Activated CD4-positive, alpha-beta T cell treated with anti-CD3 and anti-CD28 coated beads, Interleukin-2, amount 50 U/mL, for 1 hour (primary cell): Measurements from ENCODE around the gene FITM2.
"Not testable (repeated sequence)": the region's sequence is repeated elsewhere in the genome, so short reads cannot be mapped to it uniquely, and the experiment has no call there.

Experiments used
- DNase-seq: peaks from one replicate; pipeline ENCODE4 v3.0.0-alpha.2; 2020

The FITM2 gene

GRCh38 chr20:44328428-44328827 lies 17.4 kb upstream of the FITM2 start:
- DNase-seq, result no peak

DNA sequence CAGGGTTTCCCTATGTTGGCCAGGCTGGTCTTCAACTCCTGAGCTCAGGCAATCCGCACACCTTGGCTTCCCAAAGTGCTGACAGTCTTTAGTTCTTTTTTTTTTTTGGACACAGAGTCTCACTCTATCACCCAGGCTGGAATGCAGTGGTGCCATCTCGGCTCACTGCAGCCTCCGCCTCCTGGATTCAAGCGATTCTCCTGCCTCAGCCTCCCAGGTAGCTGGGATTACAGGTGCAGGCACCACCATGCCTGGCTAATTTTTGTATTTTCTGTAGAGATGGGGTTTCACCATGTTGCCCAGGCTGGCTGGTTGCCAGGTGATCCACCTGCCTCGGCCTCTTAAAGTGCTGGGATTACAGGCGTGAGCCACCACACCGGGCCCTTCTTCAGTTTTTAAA lies 16.7 kb upstream of the FITM2 start:
- not testable (repeated sequence) for DNase-seq

DNA sequence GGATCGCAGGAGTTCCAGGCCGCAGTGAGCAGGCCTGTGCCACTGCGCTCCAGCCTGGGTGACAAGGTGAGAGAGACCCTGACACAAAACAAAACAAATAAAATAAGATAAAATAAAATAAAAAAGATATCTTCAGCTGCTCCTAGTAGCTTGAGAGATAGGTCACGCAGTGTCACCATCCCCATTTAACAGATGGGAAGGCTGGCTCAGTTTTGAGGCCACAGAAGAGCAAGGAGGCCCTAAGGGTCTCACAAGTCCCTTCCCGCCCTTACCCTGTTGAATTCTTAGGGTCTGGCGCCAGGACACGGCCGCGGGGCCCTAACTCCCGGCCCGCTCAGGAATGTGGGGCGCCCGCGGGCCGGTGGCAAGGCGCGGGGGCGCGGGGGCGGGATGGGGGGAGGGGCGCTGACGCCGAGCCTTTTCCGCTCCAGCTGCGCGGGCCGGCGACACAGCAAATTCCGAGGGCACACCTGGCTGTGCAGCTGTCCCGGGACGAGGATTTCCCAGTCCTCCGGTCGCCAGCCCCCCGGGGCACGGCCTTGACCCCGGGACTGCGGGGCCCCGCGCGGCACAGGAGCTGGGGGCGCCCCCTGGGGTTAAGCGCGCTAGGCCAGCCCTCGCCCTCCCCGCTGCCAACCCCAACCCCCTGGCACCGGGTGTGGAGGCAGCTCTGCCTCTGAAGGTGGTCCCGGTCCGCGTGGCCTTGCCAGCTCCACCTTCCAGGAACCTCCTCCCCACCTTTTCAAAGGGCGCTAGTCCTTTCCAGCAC lies 15.6 kb upstream of the FITM2 start:
- no peak for DNase-seq

- DNase-seq, result no peak
Measured at GRCh38 chr20:44324343-44324742, 13.3 kb upstream of the FITM2 start.

DNA sequence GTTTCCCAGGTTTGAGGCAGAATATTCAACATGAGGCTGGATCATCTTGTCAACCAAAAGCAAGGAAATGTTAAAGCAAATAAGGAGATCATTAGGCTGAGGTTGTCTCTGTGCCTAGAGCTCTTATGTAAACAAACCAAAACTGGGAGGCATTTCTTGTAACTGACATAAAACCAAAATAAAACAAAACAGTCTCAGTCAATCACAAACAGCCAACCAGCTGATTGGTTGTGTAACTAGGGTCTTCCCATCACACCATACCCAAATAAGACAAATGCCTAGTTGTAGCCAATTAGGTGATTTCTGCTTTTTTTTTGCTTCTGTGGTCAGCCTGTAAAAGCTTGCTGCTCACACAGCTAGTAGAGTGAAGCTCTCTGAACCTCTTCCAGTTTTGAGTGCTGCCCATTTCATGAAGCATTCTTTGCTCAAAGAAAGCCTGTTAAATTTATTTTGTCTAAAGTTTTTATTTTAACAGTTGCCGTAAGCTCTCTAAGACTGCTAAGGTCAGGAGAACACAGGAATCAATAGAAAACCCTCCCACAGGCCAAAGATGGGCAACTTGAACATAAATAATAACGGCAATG lies 8.9 kb upstream of the FITM2 start:
- no peak for DNase-seq

DNA sequence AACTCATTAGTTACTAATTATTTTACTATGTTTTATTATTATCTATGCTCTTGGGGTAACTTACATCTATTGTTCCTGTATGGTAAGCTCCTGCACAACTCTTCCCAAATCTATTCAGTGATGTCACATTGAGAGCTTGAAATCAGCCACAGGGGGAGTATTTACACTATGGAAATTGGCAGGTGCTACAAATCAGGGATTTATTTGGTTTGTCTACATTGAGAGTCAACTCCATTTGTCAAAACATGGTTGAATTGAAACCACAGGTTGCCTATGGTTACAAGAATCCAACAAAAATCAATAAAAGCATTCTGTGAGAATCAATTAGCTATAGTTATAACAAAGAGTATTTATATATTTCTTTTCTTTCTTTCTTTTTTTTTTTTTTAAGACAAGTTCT lies 3.9 kb upstream of the FITM2 start:
- DNase-seq, result no peak

DNA sequence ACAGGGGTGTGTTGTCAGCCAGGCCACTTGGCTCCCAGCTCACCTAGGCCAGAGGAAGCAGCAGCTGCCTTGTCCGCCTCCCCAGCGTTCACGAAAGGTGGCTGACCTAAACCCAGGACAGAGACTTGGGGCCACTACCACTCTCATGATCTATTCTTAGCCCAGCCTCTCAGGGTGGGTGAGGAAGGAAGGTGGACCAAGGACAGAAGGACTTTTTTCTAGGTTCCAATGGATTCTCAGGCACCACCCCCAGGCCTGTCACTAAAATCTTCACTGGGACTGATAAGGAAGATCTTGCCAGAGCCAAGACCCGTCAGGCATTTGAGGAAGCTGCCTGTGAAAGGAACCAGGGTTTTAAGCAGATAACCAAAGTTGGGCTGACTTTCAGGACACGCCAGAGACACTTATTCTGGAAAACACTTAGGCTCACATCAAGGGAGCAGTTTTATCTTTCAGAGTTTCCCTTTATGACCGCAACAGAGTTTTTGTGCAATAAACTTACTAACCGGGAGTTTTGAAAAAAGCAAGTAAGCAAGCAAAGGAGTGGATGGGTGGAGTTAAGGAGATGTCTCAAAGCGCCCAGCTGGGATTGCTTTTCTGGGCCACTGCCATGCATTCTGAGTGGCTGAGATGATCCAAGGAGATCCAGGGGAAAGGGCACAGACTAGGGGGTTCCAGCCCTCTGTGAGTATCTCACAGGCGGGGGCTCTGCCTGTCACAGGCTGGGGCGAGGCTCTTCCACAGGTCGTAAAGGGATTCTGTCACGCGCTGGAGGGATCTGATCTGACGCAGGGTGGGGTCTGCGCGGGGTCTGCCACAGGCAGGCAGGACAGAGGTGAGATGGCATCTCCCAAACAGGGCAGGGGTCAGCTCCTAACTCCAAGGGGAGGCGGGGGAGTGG lies 989 bp downstream of the FITM2 start:
- no peak for DNase-seq

GRCh38 chr20:44306927-44307326 lies 4.1 kb downstream of the FITM2 start:
- DNase-seq, result no peak

DNA sequence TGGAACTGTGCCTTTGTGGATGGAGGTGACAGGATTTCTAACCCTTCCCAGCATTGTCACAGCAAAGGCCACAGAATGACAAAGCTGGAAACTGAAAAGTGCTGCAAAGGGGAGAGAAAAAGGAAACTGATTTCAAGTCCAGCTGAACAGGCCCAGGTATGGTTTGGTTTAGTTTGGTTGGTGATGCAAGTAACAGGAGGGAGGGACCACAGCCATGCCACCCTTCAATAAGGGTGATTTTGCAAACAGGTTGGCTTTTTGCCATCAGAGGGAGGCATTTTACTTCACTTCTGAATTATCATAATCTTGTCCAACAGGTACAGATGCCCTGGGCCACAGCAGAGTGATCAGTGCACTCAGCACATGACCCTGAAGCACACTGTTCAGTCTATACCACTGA lies 6.6 kb downstream of the FITM2 start:
- no peak for DNase-seq

GRCh38 chr20:44302736-44303135 lies 8.3 kb downstream of the FITM2 start:
- no peak for DNase-seq

GRCh38 chr20:44302026-44302669 lies 8.9 kb downstream of the FITM2 start:
- DNase-seq, result no peak

DNA sequence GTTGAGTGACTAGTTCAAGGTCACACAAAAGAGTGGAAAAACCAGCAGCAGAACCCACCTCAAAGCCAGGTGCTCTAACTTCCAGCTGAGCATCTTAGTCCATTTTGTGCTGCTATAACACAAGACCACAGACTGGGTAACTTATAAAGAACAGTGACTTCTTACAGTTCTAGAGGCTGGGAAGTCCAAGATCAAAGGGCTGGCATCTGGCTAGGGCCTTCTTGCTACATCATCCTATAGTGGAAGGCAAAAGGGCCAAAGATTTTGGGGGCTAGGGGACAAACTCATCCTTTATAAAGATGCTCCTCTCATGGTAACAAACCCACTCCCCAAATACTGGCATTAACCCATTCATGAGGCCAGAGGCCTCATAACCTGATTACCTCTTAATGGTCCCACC lies 9.7 kb downstream of the FITM2 start:
- no peak for DNase-seq

DNA sequence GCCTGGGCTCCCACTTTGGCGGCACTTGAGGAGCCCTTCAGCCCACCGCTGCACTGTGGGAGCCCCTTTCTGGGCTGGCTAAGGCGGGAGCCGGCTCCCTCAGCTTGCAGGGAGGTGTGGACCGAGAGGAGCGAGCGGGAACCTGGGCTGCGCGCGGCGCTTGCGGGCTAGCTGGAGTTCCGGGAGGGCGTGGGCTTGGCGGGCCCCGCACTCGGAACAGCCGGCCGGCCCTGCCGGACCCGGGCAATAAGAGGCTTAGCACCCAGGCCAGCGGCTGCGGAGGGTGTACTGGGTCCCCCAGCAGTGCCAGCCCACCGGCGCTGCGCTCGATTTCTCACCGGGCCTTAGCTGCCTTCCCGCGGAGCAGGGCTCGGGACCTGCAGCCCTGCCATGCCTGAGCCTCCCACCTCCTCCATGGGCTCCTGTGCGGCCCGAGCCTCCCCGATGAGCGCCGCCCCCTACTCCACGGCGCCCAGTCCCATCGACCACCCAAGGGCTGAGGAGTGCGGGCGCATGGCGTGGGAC lies 11.9 kb downstream of the FITM2 start:
- DNase-seq, result not testable (repeated sequence)

GRCh38 chr20:44297721-44298120 lies 13.3 kb downstream of the FITM2 start:
- DNase-seq, result no peak

- no peak for DNase-seq
Measured at GRCh38 chr20:44296011-44296410, 15.0 kb downstream of the FITM2 start.

DNA sequence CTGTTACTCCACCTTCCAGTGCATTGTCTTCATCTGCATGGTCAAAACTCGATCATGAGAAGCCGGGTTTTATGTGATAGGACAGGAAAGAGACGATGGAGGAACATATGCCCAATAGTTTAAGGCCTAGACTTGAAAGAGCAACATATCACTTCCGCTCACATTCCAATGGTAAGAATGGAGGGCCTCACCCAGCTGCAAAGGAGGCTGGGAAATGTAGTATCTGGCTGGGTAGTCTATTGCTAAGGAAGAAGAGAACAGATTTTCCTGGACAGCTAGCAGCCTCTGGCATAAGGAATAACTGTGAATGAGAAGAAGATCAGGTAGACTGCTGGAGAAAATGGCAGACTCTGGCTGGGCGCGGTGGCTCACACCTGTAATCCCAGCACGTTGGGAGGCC lies 19.2 kb downstream of the FITM2 start:
- no peak for DNase-seq

DNA sequence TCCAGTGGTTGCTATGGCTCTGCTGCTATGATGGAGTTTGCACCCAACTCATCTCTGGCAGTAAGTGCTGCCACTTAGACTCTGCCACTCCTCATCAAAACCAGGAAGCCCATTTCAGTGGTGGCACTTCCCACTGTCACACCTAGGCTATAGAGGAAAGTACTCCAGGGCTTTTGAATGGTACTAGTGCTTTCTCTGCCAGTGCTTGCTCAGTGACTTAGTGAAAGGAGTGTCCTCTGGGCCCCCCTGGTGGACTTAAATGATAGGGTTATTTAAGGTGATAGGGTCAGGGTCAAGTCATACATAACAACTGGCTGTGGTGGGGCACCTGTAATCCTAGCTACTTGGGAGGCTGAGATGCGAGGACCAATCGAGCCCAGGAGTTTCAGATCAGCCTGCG lies 22.8 kb downstream of the FITM2 start:
- DNase-seq, result no peak

DNA sequence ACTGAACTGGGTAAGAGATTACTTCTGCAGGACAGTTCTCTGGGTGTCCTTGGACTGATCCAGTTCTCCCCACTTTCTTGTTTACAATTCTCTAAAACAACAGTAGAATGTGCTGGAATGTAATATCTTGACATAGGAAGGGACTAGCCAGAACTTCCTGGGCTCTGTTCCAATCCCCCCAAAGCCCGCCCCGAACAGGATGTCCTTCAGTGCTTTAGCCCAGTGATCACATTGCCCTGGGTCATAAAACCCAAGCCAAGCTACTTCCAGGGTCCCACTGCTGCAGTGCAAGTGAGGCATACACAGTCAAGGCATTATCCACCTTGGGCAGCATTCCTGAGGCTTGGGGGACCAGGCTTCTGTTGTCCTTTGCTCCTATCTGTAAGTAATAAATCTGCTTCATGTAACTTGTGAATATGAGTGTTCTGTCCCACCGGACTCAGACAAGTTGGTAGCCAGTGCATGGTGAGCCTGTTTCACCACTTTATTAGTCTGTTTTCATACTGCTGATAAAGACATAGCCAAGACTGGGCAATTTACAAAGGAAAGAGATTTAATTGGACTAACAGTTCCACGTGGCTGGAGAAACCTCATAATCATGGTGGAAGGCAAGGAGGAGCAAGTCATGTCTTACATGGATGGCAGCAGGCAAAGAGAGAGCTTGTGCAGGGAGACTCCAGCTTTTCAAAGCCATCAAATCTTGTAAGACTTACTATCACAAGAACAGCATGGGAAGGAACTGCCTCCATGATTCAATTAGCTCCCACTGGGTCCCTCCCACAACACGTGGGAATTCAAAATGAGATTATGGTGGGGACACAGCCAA lies 23.5 kb downstream of the FITM2 start:
- no peak for DNase-seq

DNA sequence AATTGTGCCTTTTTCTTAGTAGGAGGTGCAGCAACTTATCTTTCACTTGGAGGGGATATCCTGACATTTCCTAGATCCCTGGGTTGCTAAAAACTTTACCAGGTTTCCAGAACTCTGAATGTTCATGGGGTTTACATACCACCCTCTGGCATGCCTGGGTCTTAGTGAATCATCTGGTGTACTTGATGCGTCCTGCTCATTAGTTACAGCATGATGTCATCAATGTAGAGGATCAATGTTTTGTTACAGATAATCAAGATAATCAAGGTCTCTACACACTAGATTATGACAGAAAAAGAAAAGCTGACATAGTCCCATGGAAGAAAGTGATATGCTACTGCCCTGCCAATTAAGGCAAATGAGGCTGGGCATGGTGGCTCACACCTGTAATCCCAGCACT lies 27.0 kb downstream of the FITM2 start:
- DNase-seq, result no peak

- DNase-seq, result no peak
Measured at GRCh38 chr20:44282192-44282591, 28.8 kb downstream of the FITM2 start.

DNA sequence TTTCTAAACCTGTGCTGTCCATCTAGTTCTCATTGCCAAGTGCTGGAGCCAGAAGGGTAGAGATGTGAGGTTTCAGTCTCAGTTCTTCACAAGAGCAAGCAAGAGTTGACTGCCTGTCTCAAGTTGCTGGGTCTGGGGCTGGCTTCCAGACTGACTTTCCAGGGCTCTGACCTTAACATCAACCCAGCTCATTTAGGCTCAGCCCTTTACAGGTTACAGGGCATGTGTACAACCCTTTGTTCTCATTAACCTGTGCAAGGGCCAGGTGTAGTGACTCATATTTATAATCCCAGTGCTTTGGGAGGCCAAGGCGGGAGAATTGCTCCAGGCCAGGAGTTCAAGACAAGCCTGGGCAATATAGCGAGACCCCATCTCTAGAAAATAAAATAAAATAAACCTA lies 30.6 kb downstream of the FITM2 start:
- no peak for DNase-seq

DNA sequence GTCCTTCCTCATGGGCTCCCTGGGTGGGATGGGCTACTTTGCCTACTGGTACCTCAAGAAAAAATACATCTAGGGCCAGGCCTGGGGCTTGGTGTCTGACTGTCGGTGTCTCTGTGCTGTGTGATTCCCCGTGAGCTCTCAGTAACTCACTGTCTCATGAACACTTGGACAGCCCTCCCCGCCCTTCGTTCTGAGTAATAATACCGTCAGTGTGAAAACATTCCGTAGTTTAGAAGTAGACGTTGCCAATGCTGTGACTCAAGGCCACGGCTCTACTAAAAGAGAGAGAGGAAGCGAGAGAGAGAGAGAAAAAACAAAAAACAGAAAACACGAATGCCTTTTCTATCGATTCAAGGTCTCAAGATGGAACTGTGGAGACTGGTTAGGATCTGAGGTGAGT lies 31.8 kb downstream of the FITM2 start:
- DNase-seq, result no peak
